Endothelial cell of umbilical vein (primary cell): ENCODE data around the gene KDM7A. TPM values are rescaled to one million over a fixed set of nuclear protein-coding genes. Genes with fewer than 3 reads are reported as not detected.

Experiments used
- BruUV-seq: library from RNA; stranded (reverse); fragments of 400-500 nt; replicated peaks from 2 replicates; lab custom pipeline; 2021; lab: Mats Ljungman, UMichigan
- CTCF ChIA-PET: fragments of 300-600, 350-600 bp; sonication (Branson Sonifier 250); formaldehyde crosslinking; loops from one replicate; lab custom pipeline; 2021; ENCODE audit warnings: antibody characterized with exemption, inconsistent platforms; lab: Charles Lee
- POLR2A ChIA-PET: fragments of 300-600, 350-600 bp; sonication (Branson Sonifier 250); formaldehyde crosslinking; loops from one replicate; lab custom pipeline; 2021; ENCODE audit warnings: antibody characterized with exemption, inconsistent platforms; lab: Charles Lee
- DNase-seq: peaks from one replicate; pipeline ENCODE4 v3.0.0-alpha.2; 2011; ENCODE audit warnings: low read depth, low spot score
- FAIRE-seq: peaks from 2 replicates; lab custom pipeline; 2011; peaks lifted over from hg19 to GRCh38; lab: Jason Lieb, UNC
- H2AFZ ChIP-seq: 2 replicates; pipeline ENCODE4 v1.6.0; 2012; ENCODE audit warnings: low read depth, low read length, control low read depth, inconsistent platforms
- H3K27ac ChIP-seq: 2 replicates; pipeline ENCODE4 v1.5.1; 2011; ENCODE audit warnings: low read depth, mild to moderate bottlenecking, control low read depth, low read length, moderate library complexity; ENCODE audit not compliant: insufficient read depth
- H3K27me3 ChIP-seq, 2 experiments: 2 replicates each; pipeline versions ENCODE4 v1.6.0 to v1.6.1; 2011; ENCODE audit warnings: low read length in 2 of 2, mixed read lengths in 1 of 2; ENCODE audit not compliant: control insufficient read depth in 2 of 2, insufficient read depth in 2 of 2
- H3K36me3 ChIP-seq, 2 experiments: 2 replicates in 1 of 2; 3 replicates in 1 of 2; pipeline ENCODE4 v1.5.1; 2011; ENCODE audit warnings: low read length in 2 of 2, mild to moderate bottlenecking in 1 of 2, moderate library complexity in 1 of 2; ENCODE audit not compliant: control insufficient read depth in 2 of 2, insufficient read depth in 2 of 2; ENCODE audit errors: extremely low read depth in 1 of 2
- H3K4me1 ChIP-seq: 3 replicates; pipeline ENCODE4 v1.5.1; 2011; ENCODE audit warnings: mild to moderate bottlenecking, low read length; ENCODE audit not compliant: control insufficient read depth, insufficient read depth; ENCODE audit errors: extremely low read depth
- H3K4me2 ChIP-seq: 2 replicates; pipeline ENCODE4 v1.6.1; 2011; ENCODE audit warnings: low read length, control low read depth, mixed read lengths; ENCODE audit not compliant: insufficient read depth
- H3K4me3 ChIP-seq, 3 experiments: fragments of 200-600 bp in 1 of 3; sonication (generic), shearing (Covaris generic) in 1 of 3; replicated peaks in 1 of 3; 2 replicates each; pipeline ENCODE4 v1.5.1; 2011 to 2016; ENCODE audit warnings: control low read depth in 3 of 3, low read length in 3 of 3, mild to moderate bottlenecking in 2 of 3, inconsistent platforms in 1 of 3, low read depth in 1 of 3, moderate library complexity in 1 of 3; ENCODE audit not compliant: insufficient read depth in 1 of 3
- H3K79me2 ChIP-seq: 2 replicates; pipeline ENCODE4 v1.6.0; 2012; ENCODE audit warnings: low read length, inconsistent platforms; ENCODE audit not compliant: control insufficient read depth, insufficient read depth
- H3K9ac ChIP-seq: replicated peaks from 2 replicates; pipeline ENCODE3; 2011; ENCODE audit warnings: low read length, control low read depth; ENCODE audit not compliant: insufficient read depth; ENCODE audit errors: extremely low read depth
- H3K9me1 ChIP-seq: replicated peaks from 3 replicates; pipeline ENCODE4 v1.6.0; 2011; ENCODE audit warnings: mild to moderate bottlenecking, low read length; ENCODE audit not compliant: control insufficient read depth, insufficient read depth; ENCODE audit errors: extremely low read depth
- H3K9me3 ChIP-seq: replicated peaks from 2 replicates; pipeline ENCODE4 v1.5.1; 2012; ENCODE audit warnings: low read length, inconsistent platforms; ENCODE audit not compliant: control insufficient read depth, insufficient read depth
- H4K20me1 ChIP-seq: replicated peaks from 2 replicates; pipeline ENCODE3; 2011; ENCODE audit warnings: mild to moderate bottlenecking, low read length; ENCODE audit not compliant: control insufficient read depth, insufficient read depth; ENCODE audit errors: extremely low read depth
- EZH2 ChIP-seq: IDR thresholded peaks from 2 replicates; pipeline ENCODE4 v1.6.1; 2012; ENCODE audit warnings: borderline replicate concordance, low read depth, mild to moderate bottlenecking, moderate library complexity, low read length, inconsistent platforms; ENCODE audit not compliant: severe bottlenecking
- FOS ChIP-seq: IDR thresholded peaks from 2 replicates; pipeline ENCODE4 v1.6.1; 2011; ENCODE audit warnings: mild to moderate bottlenecking, low read length, moderate library complexity, borderline replicate concordance; ENCODE audit not compliant: insufficient read depth
- GATA2 ChIP-seq: IDR thresholded peaks from 2 replicates; pipeline ENCODE4 v1.7.0; 2011; ENCODE audit warnings: low read depth, mild to moderate bottlenecking, moderate library complexity, mixed read lengths, low read length; ENCODE audit not compliant: insufficient read length, insufficient read depth
- JUN ChIP-seq: IDR thresholded peaks from 2 replicates; pipeline ENCODE4 v1.6.1; 2011; ENCODE audit warnings: borderline replicate concordance, low read depth; ENCODE audit not compliant: insufficient read length, insufficient read depth
- MYC ChIP-seq: IDR thresholded peaks from one replicate; pipeline ENCODE4 v1.6.1; 2011; ENCODE audit warnings: mild to moderate bottlenecking, low read depth, low read length
- POLR2A ChIP-seq: IDR thresholded peaks from 2 replicates; pipeline ENCODE4 v1.6.1; 2012; ENCODE audit warnings: low read depth, mild to moderate bottlenecking, control low read depth, low read length
- POLR2AphosphoS5 ChIP-seq: IDR thresholded peaks from 2 replicates; pipeline ENCODE4 v1.6.1; 2012; ENCODE audit warnings: low read depth, mild to moderate bottlenecking, control low read depth, low read length, moderate library complexity; ENCODE audit not compliant: insufficient read depth
- dilution Hi-C: fragments of 300-500 bp; cut with MboI; formaldehyde crosslinking; loops from one replicate; pipeline ENCODE4 v1.15.0; 2019; ENCODE audit warnings: low sequenced_read_pairs; ENCODE audit not compliant: extremely low pct_ligation_motif_present
- intact Hi-C: fragments of 100-400 bp; cut with micrococcal nuclease; formaldehyde crosslinking; loops from one replicate; pipeline ENCODE4 v1.10.0; 2022
- polyA plus RNA-seq, 4 experiments: library from polyadenylated mRNA; depleted of rRNA in 3 of 4; stranded (reverse) in 3 of 4; unstranded in 1 of 4; fragments of >200 nt; gene quantifications; 2 replicates each; pipeline versions ENCODE4 v1.2.1 to v1.2.3, GENCODE V29; 2011 to 2012; ENCODE audit warnings: missing spikeins in 1 of 4
- total RNA-seq: library from RNA; stranded (reverse); gene quantifications from 2 replicates; pipeline ENCODE4 v1.2.3, GENCODE V29; 2021
- TF ChIP-seq, protein P1 (sequence below), 2 donors: IDR thresholded peaks; 1 replicate in 1 of 2; 2 replicates in 1 of 2; pipeline ENCODE4 v1.5.1; 2011; ENCODE audit warnings: low read length in 2 of 2, mild to moderate bottlenecking in 2 of 2, moderate library complexity in 2 of 2, control low read depth in 1 of 2, inconsistent platforms in 1 of 2, low read depth in 1 of 2; ENCODE audit not compliant: insufficient read depth in 1 of 2; ENCODE audit errors: extremely low read depth in 1 of 2
- TF ChIP-seq, protein P2 (sequence below): IDR thresholded peaks from 2 replicates; pipeline ENCODE4 v1.6.1; 2011; ENCODE audit not compliant: insufficient read depth, insufficient read length

The KDM7A gene
- total and polyA plus RNA-seq, 2 donors (not counting 3 experiments of a cell fraction or from before 2014, with no cell fraction given): 2.4 to 7.3 TPM

- no peak overlapping the region for H3K4me2 ChIP-seq
- no peak overlapping the region for H3K9ac ChIP-seq
- no peaks in the 10 kb centered on the region for H3K9me1 ChIP-seq
- intact Hi-C loops: no loop called here
- POLR2A ChIA-PET: no interaction called here
- H3K36me3 ChIP-seq: no peaks in the 10 kb centered on the region
- dilution Hi-C loops: no loop called here
- H3K27ac ChIP-seq: no peak overlapping the region
- FAIRE-seq: no peak
- no TSS peak for BruUV-seq
- H3K4me3 ChIP-seq: no peak overlapping the region
- no peaks in the 10 kb centered on the region for H3K4me1 ChIP-seq
- H2AFZ ChIP-seq: no peak overlapping the region
- TF ChIP-seq JUN (no peak), FOS (no peak), POLR2AphosphoS5 (no peak), GATA2 (no peak), EZH2 (no peak), POLR2A (no peak), MYC (no peak)
- TF ChIP-seq, protein P1, sequence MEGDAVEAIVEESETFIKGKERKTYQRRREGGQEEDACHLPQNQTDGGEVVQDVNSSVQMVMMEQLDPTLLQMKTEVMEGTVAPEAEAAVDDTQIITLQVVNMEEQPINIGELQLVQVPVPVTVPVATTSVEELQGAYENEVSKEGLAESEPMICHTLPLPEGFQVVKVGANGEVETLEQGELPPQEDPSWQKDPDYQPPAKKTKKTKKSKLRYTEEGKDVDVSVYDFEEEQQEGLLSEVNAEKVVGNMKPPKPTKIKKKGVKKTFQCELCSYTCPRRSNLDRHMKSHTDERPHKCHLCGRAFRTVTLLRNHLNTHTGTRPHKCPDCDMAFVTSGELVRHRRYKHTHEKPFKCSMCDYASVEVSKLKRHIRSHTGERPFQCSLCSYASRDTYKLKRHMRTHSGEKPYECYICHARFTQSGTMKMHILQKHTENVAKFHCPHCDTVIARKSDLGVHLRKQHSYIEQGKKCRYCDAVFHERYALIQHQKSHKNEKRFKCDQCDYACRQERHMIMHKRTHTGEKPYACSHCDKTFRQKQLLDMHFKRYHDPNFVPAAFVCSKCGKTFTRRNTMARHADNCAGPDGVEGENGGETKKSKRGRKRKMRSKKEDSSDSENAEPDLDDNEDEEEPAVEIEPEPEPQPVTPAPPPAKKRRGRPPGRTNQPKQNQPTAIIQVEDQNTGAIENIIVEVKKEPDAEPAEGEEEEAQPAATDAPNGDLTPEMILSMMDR (IDR thresholded peaks at IDR 0.05; ENCODE audit: extremely low read depth in 1 of 2, insufficient read depth in 1 of 2, low read depth in 1 of 2, low read length in 2 of 2): no peak
- TF ChIP-seq, protein P2, sequence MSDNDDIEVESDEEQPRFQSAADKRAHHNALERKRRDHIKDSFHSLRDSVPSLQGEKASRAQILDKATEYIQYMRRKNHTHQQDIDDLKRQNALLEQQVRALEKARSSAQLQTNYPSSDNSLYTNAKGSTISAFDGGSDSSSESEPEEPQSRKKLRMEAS: no peak
- H3K27me3 ChIP-seq: peaks cover 0 to 5% of the 10 kb centered on the region in 2 experiments
- DNase-seq: no peak
- no peaks in the 10 kb centered on the region for H3K79me2 ChIP-seq
- no peaks in the 10 kb centered on the region for H4K20me1 ChIP-seq
- H3K9me3 ChIP-seq: no peaks in the 10 kb centered on the region
- CTCF ChIA-PET: interaction anchor here (1.1 kb wide), 1 partner anchor 8 kb away, joined by 3 read pairs; no protein-coding TSS in a partner anchor
Observed at GRCh38 chr7:140189917-140190316, 13.1 kb upstream of the KDM7A start.
